Mesodermal cell (in vitro differentiated cells): ENCODE results near the gene SLC43A3.

ENCODE experiments used
- H3K27ac ChIP-seq: 2 replicates; pipeline ENCODE4 v1.7.0; 2013; ENCODE audit warnings: mild to moderate bottlenecking, low read depth, low read length, moderate library complexity; ENCODE audit not compliant: severe bottlenecking
- H3K36me3 ChIP-seq: 2 replicates; pipeline ENCODE4 v1.7.1; 2013; ENCODE audit warnings: mild to moderate bottlenecking, low read length, moderate library complexity; ENCODE audit not compliant: control insufficient read depth, insufficient read depth
- H3K4me1 ChIP-seq: one replicate; pipeline ENCODE4 v1.7.1; 2013; ENCODE audit warnings: mild to moderate bottlenecking, low read length; ENCODE audit not compliant: insufficient read depth, control insufficient read depth, poor library complexity, severe bottlenecking
- H3K4me3 ChIP-seq: 2 replicates; pipeline ENCODE4 v1.7.0; 2013; ENCODE audit warnings: low read length, control low read depth, mild to moderate bottlenecking; ENCODE audit not compliant: insufficient read depth, poor library complexity, severe bottlenecking; ENCODE audit errors: extremely low read depth
- H3K9me3 ChIP-seq: 2 replicates; pipeline ENCODE4 v1.7.1; 2013; ENCODE audit warnings: mild to moderate bottlenecking, low read length, moderate library complexity; ENCODE audit not compliant: control insufficient read depth
- WGBS, 2 experiments: methylation state at CpG; one replicate each; pipeline ENCODE4 v1.1.5; 2013; ENCODE audit warnings: missing lambda C conversion rate in 2 of 2; ENCODE audit not compliant: insufficient coverage in 2 of 2; 5-methylcytosine and 5-hydroxymethylcytosine counted together

The SLC43A3 gene

DNA sequence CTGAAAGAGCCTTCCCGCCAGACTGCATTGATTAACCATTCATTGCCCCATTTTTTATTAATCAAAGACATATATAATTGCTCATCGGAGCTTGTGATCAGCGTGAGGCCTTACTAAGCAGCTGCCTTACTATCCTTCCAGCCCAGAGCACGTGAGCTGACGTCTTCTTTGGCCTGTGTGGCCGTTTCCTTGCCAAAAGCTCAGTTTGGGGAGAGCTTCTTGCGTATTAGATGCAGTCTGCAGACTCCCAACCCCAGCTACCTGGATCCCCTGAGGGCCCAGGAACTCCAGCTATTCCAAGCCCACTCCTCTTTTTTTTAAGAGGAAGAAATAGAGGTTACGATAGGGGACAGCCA lies 784 bp upstream of the SLC43A3 start:
- peaks cover 7% of the 10 kb centered on the region for H3K36me3 ChIP-seq
- WGBS, 2 experiments, result 93 to 96% methylated on average over 6 to 7 of the region's 8 CpGs
- H3K4me1 ChIP-seq, result peaks cover 41% of the 10 kb centered on the region
- no peaks in the 10 kb centered on the region for H3K9me3 ChIP-seq
- no peak overlapping the region for H3K4me3 ChIP-seq
- no peak overlapping the region for H3K27ac ChIP-seq

DNA sequence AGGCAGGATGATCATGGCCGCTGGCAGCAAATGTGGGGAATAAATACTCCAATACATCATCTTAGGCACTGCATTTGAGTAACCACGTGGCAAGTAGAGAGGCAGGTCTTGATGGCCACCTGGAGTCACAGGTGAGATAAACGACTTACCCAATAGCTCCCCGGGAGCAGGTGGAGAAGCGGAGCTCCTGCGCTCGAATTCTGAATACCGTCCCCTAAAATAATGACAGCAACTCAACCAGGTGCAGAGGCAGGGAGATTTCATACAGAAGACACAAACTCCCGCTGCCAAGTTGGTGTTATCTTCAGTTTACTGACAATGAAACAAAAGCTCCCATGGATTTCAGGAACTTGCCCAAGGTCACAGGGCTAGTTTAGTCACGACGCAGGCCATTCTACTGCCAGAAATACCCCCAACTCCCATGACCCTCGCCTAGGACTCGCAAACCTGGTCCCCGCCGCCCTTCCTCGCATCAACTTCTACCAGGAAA lies 437 bp downstream of the SLC43A3 start:
- 44% methylated on average over 15 to 16 of the region's 16 CpGs for WGBS, 2 experiments
- no peak overlapping the region for H3K27ac ChIP-seq
- H3K36me3 ChIP-seq, result peaks cover 10% of the 10 kb centered on the region
- H3K4me1 ChIP-seq, result peaks cover 33% of the 10 kb centered on the region
- H3K4me3 ChIP-seq, result peak overlapping the region; percentile 49
- no peaks in the 10 kb centered on the region for H3K9me3 ChIP-seq

DNA sequence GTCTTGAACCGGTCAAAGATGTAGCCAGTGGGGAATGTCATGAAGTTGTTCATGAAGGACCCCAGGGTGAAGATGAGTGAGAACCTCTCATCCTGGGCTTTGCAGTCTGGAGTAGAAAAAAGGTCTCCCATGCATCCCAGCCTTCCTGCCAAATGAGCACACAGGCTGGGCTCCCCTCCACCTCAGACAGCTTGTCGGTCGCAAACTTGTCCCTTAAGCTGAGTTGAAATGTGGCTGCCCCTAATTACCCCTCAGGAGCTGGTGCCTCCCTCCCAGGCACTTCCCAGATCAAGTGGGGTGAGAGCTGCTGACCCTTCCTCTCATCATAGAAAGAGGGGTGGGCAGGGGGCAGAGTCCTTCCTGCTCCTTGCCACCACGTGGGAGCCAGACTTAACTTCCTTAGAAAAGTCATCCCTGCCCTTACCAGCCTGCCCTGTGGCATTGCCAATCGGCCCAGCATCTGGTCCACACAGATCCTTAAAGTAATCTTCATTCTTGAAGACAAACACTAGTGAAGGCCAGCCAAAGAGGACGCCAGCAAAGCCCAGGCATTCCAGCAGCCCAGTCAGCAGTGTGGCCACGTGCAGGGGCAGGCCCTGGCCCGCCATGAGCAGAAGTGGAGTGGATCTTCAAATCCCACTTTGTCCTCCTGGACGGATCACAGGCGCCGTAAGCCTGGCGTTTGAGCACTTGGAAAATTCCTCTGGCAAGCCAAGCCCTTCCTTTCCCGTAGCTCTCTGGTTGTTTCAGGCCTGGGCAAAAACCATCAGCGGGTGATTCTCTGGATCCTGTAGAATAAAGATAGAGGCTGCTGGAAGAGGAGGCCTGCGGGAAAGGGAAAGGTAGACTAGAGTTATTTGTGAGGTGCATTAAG lies 1.1 kb downstream of the SLC43A3 start:
- H3K4me3 ChIP-seq, result peak overlapping the region; percentile 49
- 90% methylated on average over 11 to 12 of the region's 15 CpGs for WGBS, 2 experiments
- no peaks in the 10 kb centered on the region for H3K9me3 ChIP-seq
- H3K36me3 ChIP-seq, result peaks cover 15% of the 10 kb centered on the region
- peaks cover 32% of the 10 kb centered on the region for H3K4me1 ChIP-seq
- no peak overlapping the region for H3K27ac ChIP-seq

DNA sequence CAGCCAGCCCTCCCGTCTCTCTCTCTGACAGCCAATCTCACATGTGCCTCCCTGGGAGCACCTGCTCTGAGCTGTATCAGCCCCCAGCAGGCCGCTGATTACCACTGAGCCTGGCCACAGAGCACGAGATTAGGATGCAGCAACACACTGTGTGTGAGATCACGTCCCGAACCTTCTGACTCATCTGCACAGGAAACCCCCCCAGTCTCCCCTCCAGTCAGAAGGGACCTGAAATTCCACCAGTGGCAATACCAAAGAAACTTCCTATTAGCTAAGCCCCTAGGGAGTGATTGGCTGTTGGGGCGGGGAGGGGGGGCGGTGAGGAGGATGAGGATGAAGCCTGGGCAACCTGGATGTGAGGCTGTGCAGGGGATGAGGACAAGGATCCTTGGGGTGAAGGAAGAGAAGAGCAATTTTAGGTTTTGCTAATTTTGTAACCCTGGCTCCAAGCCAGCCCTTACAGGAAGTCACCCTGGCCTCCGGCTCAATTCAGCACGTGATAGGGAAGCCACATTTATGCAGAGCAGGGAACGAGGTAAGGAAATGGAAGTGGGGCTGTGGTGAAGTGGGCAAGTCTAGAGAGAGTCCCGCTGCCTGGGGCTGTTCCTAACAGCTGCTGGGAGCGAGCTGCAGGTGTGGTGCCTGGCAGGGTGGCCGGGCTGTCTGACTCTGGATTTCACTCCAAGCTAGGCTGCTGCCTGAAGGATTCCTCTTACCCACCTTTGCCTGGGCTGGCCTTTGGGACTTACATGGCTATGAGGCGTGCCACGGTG lies 1.9 kb downstream of the SLC43A3 start:
- WGBS, 2 experiments, result 76 to 80% methylated on average over 12 to 14 of the region's 15 CpGs
- H3K27ac ChIP-seq, result peak overlapping the region; percentile 57
- no peaks in the 10 kb centered on the region for H3K9me3 ChIP-seq
- H3K4me1 ChIP-seq, result peaks cover 30% of the 10 kb centered on the region
- no peak overlapping the region for H3K4me3 ChIP-seq
- H3K36me3 ChIP-seq, result peaks cover 17% of the 10 kb centered on the region

DNA sequence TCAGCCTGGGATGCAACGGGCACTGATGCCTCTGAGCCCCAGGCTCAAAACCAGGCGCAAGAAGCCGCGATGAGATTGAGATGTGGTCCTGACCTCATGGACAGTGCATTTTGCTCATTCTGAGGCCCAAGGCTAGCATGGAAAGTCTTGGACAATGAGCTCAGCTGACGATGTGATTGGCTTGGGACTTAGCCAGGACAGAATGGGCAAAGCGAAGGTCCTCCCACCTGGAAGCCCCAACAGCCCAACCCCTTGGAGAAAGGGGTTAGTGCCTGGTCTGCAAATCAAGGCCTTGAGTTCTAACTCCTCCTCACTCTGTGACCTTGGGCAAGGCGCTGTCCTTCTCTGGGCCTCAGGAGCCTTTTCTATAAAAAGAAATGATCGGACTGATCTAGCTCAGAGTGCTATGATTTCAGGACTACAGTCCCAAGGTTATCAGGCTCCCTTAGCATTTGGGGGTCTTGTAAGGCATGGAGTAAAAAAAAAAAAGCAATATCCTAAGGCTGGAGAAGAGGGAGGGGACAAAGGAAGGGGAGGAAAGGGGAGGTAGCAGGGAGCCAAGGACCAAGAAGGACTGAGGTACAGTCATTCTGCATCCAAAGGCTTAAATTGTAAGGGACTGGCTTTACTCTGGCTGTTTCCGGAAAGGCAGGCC lies 2.7 kb downstream of the SLC43A3 start:
- H3K36me3 ChIP-seq, result peaks cover 17% of the 10 kb centered on the region
- H3K4me1 ChIP-seq, result peaks cover 30% of the 10 kb centered on the region
- no peak overlapping the region for H3K4me3 ChIP-seq
- no peaks in the 10 kb centered on the region for H3K9me3 ChIP-seq
- H3K27ac ChIP-seq, result no peak overlapping the region
- WGBS, 2 experiments, result 93 to 95% methylated on average over 7 to 8 of the region's 9 CpGs

DNA sequence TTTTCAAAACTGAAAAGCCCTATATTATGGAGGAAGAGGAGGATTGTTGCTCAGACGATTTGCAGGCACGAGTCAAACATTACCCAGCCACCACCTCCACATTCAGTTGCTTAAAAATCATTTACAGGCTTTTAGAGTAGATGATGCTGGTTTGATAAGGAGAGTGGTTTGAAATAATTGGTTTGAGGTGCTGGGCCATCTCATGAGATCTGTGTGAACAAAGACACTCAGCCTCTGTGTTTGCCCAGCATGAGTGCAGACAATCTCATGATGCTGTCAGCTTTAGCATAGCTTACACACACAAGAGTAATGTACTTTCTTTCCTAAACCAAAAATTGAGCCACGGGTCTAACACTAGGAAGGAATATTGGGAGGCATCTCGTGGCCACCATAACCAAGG lies 4.3 kb downstream of the SLC43A3 start:
- peaks cover 30% of the 10 kb centered on the region for H3K4me1 ChIP-seq
- peaks cover 28% of the 10 kb centered on the region for H3K36me3 ChIP-seq
- H3K4me3 ChIP-seq, result no peak overlapping the region
- WGBS, 2 experiments, result 88% methylated on average over 2 of the region's 4 CpGs; no CpG with 5 or more reads in 1 of the 2 experiments
- no peak overlapping the region for H3K27ac ChIP-seq
- no peaks in the 10 kb centered on the region for H3K9me3 ChIP-seq

DNA sequence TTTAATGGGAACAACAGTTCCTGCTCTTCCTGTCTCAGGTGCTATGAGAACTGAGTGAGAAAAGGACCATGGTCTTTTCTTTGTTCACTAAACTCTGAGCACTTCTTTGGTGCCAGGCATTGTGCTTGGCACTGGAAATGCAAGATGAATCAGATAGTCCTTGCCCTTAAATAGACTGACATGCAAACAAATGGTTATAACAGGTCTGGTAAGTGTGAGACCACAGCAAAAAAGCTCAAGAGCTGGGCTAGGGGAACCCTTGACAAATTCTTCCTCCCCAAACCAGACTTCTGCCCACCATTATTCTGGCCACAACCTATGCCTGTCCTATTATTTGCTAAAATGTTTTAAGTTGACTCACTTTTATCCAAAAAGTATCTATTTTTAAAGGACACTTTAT lies 5.1 kb downstream of the SLC43A3 start:
- Histone ChIP-seq H3K36me3 (peaks cover 36% of the 10 kb centered on the region), H3K4me1 (peaks cover 24% of the 10 kb centered on the region), H3K27ac (no peak overlapping the region), H3K9me3 (no peaks in the 10 kb centered on the region), H3K4me3 (no peak overlapping the region)

DNA sequence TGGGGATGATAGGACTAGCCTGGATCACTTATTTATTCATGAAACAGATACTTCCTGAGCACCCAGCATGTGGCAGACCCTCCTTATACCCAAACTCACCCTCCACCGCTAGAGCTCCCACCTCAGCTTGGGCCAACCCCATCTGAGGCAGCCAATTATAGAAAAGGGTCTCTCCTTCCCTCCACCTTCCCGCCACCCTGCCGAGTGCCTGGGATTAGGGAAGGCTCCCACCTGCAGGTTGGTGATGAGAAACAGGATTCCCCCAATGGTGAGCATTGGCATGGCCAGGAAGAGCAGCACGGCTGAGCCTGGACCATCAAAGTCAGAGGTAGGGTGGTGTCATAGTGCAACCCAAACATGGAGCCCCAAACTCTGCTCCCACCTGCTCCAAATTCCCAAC lies 5.9 kb downstream of the SLC43A3 start:
- Histone ChIP-seq H3K4me1 (peaks cover 17% of the 10 kb centered on the region), H3K4me3 (no peak overlapping the region), H3K27ac (no peak overlapping the region), H3K9me3 (no peaks in the 10 kb centered on the region), H3K36me3 (peaks cover 43% of the 10 kb centered on the region)
- WGBS, 2 experiments, result 100% methylated on average over 2 to 3 of the region's 4 CpGs

DNA sequence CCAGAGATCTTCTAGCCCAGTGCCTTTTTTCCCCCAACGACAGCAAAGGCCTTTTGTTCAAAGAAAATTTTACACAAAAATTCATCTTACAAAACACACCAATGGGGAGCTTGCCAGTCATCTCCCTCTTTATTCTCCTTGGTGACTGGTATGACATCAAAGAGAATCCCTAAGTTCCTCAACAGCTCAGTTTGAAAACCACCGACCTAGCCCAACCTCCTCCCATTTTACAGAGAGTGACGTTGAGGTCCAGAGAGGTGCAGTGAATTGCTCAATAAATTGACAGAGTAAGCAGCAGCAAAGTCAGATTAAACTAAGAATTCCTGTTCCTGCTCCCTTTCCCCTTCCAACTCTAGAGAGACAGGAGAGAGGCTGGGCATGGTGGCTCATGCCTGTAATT lies 7.8 kb downstream of the SLC43A3 start:
- no peaks in the 10 kb centered on the region for H3K9me3 ChIP-seq
- peaks cover 53% of the 10 kb centered on the region for H3K36me3 ChIP-seq
- WGBS, 2 experiments, result 90 to 100% methylated on average over 1 to 3 of the region's 3 CpGs
- H3K4me1 ChIP-seq, result peaks cover 3% of the 10 kb centered on the region
- H3K4me3 ChIP-seq, result no peak overlapping the region
- H3K27ac ChIP-seq, result no peak overlapping the region

DNA sequence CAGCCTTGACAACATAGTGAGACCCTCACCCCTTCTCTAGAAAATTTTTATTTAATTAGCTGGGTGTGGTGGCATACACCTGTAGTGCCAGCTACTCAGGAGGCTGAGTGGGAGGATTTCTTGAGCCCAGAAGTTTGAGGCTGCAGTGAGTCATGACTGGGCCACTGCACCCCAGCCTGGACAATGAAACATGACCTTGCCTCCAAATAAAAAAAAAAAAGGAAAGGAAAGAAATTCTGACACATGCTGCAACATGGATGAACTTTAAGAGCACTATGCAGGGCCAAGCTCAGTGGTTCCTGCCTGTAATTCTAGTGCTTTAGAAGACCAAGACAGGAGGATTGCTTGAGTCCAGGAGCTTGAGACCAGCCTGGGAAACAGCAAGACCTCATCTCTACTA lies 8.8 kb downstream of the SLC43A3 start:
- Histone ChIP-seq H3K9me3 (no peaks in the 10 kb centered on the region), H3K4me3 (no peak overlapping the region), H3K36me3 (peaks cover 59% of the 10 kb centered on the region), H3K27ac (no peak overlapping the region), H3K4me1 (no peaks in the 10 kb centered on the region)
